Measurements from ENCODE around the gene LIPC. TPM values are rescaled to one million over a fixed set of nuclear protein-coding genes. Genes with fewer than 3 reads are reported as not detected.

LIPC gene
- total RNA-seq, 2 donors from 2014 or later: 1.0 to 3.2 TPM

DNA sequence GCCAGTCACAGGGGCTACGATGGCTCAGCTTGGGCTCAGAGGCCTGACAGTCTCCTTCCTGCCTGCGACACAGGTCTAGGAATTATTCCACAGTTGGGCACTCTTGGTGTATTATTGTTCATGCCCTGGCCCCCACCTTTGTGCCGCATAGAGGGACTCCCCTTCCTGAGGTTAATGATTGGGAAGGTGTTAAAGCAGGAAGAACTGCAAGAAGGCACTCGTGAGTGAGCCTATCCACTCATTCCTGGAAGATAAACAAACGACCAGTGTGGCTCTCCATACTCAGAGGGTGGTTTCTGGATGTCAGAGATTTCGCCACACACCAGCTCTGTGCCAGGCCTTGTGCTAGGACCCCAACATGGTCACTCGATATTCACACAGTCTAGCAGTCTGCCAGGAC is 12.3 kb downstream of the LIPC start:
- Mint-ChIP-seq H3K27ac (no peak overlapping the region), H3K4me3 (no peak overlapping the region), H3K27me3 (no peaks in the 10 kb centered on the region), H3K36me3 (ENCODE audit: low read depth) (no peaks in the 10 kb centered on the region), H3K4me1 (peaks cover 8% of the 10 kb centered on the region)
- no peaks in the 10 kb centered on the region for H3K9me3 ChIP-seq (ENCODE audit: control insufficient read depth, low read length, poor library complexity, severe bottlenecking)
- DNase-seq (no peak), ATAC-seq (no peak)

DNA sequence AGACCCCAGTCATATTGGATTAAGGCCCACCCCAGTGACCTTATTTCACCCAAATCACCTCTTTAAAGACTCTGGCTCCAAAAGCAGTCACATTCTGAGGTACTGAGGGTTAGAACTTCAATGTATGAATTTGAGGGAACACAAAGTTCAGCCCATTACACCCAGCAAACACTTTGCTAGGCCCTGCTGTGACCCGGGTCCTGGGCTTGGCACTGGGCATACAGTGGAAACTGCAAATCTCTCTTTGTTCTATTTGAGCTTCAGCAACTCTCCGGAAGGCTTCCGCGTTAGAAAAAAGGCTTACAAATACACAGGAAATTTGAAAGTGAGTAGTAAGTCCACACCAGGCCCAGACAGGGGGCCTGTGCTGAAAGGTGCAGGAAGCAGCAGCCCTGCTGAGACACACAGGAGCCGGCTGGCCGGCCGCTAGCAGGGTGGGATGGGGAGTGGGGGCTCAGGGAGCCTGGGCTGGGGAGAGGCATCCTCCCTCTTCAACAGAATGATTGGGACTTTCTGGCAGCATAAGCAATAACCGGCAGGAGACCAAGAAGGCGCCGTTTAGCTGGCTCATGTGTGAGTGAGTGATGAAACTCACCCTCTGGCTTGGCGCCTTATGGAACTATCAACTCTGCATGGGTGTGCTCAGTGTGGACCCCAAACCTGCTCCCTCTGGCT is 13.0 kb downstream of the LIPC start:
- Mint-ChIP-seq H3K27me3 (no peaks in the 10 kb centered on the region), H3K27ac (no peak overlapping the region), H3K36me3 (ENCODE audit: low read depth) (no peaks in the 10 kb centered on the region), H3K4me3 (no peak overlapping the region), H3K4me1 (peaks cover 5% of the 10 kb centered on the region)
- DNase-seq (no peak), ATAC-seq (no peak)
- H3K9me3 ChIP-seq (ENCODE audit: control insufficient read depth, low read length, poor library complexity, severe bottlenecking): no peaks in the 10 kb centered on the region

DNA sequence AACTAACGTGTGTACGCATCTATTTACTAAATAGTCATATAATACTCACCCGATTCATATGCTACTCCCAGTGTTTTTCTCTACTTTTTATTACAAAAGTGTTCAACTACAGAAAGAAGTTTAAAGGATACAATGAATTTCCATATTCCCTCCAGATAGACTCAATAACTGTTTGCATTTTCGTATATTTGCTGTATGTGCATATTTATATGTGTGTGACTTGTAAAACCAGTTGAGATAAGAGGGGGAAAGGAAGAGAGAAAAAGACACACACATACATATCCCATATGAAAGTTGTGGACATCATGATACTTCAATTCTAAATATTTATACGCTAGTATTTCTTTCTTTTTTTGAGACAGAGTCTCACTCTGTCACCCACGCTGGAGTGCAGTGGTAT is 14.1 kb downstream of the LIPC start:
- DNase-seq (no peak), ATAC-seq (no peak)
- Mint-ChIP-seq H3K4me3 (no peak overlapping the region), H3K36me3 (ENCODE audit: low read depth) (no peaks in the 10 kb centered on the region), H3K27ac (no peak overlapping the region), H3K27me3 (no peaks in the 10 kb centered on the region), H3K4me1 (peaks cover 5% of the 10 kb centered on the region)
- H3K9me3 ChIP-seq (ENCODE audit: control insufficient read depth, low read length, poor library complexity, severe bottlenecking): no peaks in the 10 kb centered on the region

DNA sequence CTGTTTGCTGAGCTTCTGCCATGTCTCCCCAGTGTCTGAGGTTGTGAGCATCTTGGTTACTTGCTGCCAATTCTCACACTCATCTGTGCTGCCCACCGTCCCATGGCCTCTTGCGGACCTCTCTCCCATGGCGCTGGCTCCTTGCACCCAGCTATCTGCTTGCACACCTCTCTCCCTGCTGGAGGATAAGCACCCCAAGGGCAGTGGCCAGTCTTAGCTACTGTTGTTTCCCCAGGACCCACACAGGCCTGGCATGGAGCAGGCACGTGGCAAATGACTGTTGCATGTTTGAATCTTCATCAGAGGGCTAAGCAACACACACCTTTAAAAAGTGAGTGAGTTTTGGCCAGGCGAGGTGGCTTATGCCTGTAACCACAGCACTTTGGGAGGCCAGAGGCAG is 14.7 kb downstream of the LIPC start:
- Mint-ChIP-seq H3K27ac (no peak overlapping the region), H3K27me3 (no peaks in the 10 kb centered on the region), H3K36me3 (ENCODE audit: low read depth) (no peaks in the 10 kb centered on the region), H3K4me1 (peaks cover 5% of the 10 kb centered on the region), H3K4me3 (no peak overlapping the region)
- DNase-seq (no peak), ATAC-seq (no peak)
- no peaks in the 10 kb centered on the region for H3K9me3 ChIP-seq (ENCODE audit: control insufficient read depth, low read length, poor library complexity, severe bottlenecking)

DNA sequence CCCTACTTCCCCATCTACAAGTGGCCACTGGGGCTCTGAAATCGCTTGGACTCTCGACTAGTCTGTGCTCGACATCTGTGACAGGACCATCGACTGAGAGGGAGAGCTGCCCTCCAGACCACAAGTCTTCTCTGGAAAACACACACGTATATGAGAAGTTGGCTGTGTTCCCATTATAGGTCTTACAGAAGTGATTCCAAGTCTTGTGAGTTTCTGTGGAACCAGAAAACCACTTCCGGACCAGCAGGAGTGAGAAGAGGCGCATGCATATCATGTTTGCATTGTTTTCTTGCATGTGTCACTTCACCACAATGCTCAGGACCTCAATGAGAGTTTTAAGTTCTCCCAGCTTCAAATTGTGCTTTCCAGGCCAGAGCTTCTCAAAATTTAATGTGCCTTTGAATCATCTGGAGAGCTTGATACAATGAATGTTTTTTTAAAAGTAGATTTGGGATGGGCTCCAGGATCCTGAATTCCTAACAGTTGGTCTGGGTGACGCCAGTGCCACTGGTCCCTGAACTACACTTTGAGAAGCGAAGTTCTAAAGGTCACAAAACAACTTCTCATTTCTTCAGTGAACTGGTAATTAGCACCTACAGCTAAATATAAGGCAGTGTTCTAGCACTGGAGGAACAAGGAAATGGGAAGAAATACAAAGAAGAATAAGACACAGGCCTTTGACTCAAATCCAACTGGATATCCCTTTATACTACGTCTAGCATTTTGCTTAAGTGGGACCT is 15.7 kb downstream of the LIPC start:
- Mint-ChIP-seq H3K27ac (no peak overlapping the region), H3K4me1 (peaks cover 3% of the 10 kb centered on the region), H3K27me3 (no peaks in the 10 kb centered on the region), H3K4me3 (no peak overlapping the region), H3K36me3 (ENCODE audit: low read depth) (no peaks in the 10 kb centered on the region)
- no peak for ATAC-seq
- no peak for DNase-seq
- no peaks in the 10 kb centered on the region for H3K9me3 ChIP-seq (ENCODE audit: control insufficient read depth, low read length, poor library complexity, severe bottlenecking)

DNA sequence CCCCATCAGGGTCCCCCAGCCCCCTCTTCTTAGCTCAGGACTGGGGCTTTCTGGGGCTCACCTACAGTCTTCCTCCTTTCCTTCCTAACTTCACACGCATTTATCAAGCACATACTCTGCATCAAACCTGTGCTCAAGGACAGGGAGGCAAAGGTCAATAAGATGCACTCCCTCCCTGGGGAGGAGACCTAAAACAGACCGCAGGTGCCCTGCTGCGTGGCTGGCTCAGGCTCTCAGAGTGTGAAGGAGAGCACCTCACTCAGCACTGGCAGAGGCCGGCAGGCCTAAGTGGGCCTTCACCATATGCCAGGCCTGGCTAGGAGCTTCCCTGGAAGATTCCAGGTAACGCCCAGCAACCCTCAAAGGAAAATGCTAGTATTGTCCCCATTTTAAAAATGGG is 16.5 kb downstream of the LIPC start:
- Mint-ChIP-seq H3K27ac (no peak overlapping the region), H3K27me3 (no peaks in the 10 kb centered on the region)
- no peak for ATAC-seq

DNA sequence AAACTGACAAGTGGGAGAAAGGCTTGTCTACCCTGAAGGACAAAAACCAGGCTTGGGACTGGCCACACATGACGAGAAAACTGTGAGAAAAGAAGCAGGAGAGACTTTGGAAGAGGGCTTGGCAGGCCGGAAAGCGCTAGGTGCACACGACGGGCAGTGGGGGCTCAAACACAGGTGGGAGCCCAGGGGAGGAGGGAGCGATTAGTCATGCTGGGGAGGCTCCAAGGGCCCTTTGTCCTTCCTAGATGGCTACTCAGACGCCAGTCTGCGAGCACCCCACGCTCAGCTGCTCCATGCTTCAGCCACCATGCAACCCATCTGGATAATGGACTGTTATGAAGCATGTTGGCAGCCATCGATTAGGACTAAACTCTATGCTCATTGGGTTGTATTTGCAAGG is 17.1 kb downstream of the LIPC start:
- no peak overlapping the region for H3K4me3 Mint-ChIP-seq
- H3K4me1 Mint-ChIP-seq: peaks cover 3% of the 10 kb centered on the region
- H3K27me3 Mint-ChIP-seq: no peaks in the 10 kb centered on the region
- no peaks in the 10 kb centered on the region for H3K36me3 Mint-ChIP-seq (ENCODE audit: low read depth)
- H3K9me3 ChIP-seq (ENCODE audit: control insufficient read depth, low read length, poor library complexity, severe bottlenecking): no peaks in the 10 kb centered on the region
- H3K27ac Mint-ChIP-seq: no peak overlapping the region
- DNase-seq: no peak
- no peak for ATAC-seq

More for the DNA sequence above, 16.5 kb downstream of the LIPC start:
- Mint-ChIP-seq H3K36me3 (ENCODE audit: low read depth) (no peaks in the 10 kb centered on the region), H3K4me3 (no peak overlapping the region), H3K4me1 (peaks cover 3% of the 10 kb centered on the region)
- no peak for DNase-seq
- H3K9me3 ChIP-seq (ENCODE audit: control insufficient read depth, low read length, poor library complexity, severe bottlenecking): no peaks in the 10 kb centered on the region

DNA sequence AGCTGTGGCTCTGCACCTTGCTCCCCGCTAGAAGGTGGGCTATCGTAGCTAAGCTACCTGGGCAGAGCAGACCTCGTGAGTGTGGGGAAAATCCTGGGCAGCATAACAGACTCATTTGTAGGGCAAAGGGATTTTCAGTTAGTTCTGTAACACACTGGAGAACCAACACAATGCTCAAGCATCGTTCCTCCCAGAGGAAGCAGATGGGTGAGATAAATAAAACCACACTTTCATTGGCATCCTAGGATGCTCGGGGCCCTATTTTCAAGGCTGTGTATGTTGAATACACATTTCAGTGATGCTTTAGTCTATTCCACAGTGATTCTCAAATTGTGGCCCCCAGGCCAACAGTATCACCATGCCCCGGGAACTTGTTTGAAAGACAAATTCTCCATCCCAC is 20.0 kb downstream of the LIPC start:
- Mint-ChIP-seq H3K4me3 (no peak overlapping the region), H3K36me3 (ENCODE audit: low read depth) (no peaks in the 10 kb centered on the region), H3K4me1 (peaks cover 3% of the 10 kb centered on the region), H3K27me3 (no peaks in the 10 kb centered on the region), H3K27ac (no peak overlapping the region)
- no peak for ATAC-seq
- no peaks in the 10 kb centered on the region for H3K9me3 ChIP-seq (ENCODE audit: control insufficient read depth, low read length, poor library complexity, severe bottlenecking)
- no peak for DNase-seq

DNA sequence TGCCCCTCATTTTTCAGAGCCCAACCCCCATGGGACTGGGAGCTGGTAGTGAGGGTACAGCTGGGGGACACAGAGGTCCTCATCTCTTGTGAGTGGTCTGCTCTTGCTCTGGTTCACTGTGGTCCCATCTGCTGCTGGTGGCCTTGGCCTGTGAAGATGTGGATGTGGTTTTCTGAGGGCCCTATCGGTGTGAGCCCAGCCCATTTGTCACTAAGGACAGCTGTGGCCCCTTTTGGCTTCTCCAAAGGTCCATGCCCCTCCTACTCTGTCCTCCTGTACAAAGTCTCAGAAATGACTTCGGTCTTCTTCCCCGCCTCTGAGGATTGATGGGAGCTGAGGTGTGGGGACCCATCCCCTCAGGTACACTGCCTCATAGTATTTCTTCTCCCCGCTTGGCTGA is 21.0 kb downstream of the LIPC start:
- H3K9me3 ChIP-seq (ENCODE audit: control insufficient read depth, low read length, poor library complexity, severe bottlenecking): no peaks in the 10 kb centered on the region
- ATAC-seq: no peak
- Mint-ChIP-seq H3K36me3 (ENCODE audit: low read depth) (no peaks in the 10 kb centered on the region), H3K4me3 (no peak overlapping the region), H3K27ac (no peak overlapping the region), H3K4me1 (peaks cover 9% of the 10 kb centered on the region), H3K27me3 (no peaks in the 10 kb centered on the region)
- DNase-seq: no peak

DNA sequence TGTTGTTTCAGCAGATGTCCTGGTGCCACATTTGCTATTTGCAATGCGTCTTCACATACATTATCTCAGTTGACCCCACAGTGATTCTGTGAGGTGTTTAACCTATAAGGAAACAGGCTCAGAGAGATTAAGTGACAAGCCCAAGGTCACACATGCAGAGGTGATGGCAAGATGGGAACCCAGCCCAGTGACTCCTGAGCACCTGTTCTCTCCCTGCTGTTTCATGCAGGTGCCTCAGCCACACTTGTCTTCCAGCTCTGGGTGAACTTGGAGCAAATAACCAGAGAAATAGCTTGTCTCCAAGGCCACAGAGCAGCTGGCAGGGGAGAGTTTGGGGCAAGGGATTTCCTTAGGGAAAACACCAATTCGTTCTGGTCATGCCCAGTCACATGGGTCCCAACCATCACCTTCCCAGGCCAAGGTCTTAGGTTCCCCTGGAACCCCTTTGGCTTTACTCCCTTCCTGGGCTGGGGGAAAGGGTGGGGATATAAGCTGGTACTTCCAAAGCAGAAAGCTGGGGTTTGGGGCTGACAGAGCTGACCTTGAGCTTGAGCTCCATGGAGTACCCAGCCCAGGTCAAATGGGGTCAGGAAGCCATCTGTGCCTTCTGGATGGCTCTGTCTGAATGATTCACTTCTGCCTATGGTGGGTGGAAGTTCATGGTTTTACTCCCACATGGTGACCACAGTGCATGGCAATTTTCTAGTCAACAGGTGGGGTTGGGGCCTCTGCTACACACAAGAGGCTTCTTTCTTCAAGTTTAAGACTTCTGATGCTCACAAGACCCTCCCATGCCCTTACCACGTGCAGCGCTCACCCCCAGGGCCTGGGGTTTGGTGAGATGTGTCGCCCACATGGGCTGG is 22.4 kb downstream of the LIPC start:
- ATAC-seq (no peak), DNase-seq (no peak)
- Mint-ChIP-seq H3K4me3 (no peak overlapping the region), H3K4me1 (peaks cover 16% of the 10 kb centered on the region), H3K27ac (no peak overlapping the region), H3K27me3 (no peaks in the 10 kb centered on the region), H3K36me3 (ENCODE audit: low read depth) (no peaks in the 10 kb centered on the region)
- no peaks in the 10 kb centered on the region for H3K9me3 ChIP-seq (ENCODE audit: control insufficient read depth, low read length, poor library complexity, severe bottlenecking)

DNA sequence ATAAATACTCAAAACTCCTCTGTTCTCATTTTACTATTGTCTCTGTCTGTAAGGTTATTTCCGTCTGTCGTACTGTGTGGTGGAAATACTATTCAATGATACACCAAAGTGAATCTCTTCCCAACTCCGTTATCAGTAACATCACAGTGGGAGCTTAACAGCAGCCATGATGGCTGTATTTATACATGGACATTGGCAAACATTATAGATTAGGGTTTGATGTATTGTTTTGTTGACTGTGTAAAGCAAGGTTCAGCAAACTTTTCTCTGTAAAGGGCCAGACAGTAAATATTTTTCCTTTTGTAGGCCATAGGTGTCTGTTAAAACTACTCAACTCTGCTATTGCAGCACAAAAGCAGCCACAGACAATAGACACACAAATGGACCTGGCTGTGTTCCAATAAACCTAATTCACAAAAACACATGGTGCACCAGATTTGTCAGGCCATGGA is 23.2 kb downstream of the LIPC start:
- no peak for ATAC-seq
- H3K27ac Mint-ChIP-seq: no peak overlapping the region
- DNase-seq: no peak
- no peak overlapping the region for H3K4me3 Mint-ChIP-seq
- H3K27me3 Mint-ChIP-seq: no peaks in the 10 kb centered on the region
- H3K4me1 Mint-ChIP-seq: peaks cover 18% of the 10 kb centered on the region
- H3K9me3 ChIP-seq (ENCODE audit: control insufficient read depth, low read length, poor library complexity, severe bottlenecking): peaks cover 2% of the 10 kb centered on the region
- no peaks in the 10 kb centered on the region for H3K36me3 Mint-ChIP-seq (ENCODE audit: low read depth)

DNA sequence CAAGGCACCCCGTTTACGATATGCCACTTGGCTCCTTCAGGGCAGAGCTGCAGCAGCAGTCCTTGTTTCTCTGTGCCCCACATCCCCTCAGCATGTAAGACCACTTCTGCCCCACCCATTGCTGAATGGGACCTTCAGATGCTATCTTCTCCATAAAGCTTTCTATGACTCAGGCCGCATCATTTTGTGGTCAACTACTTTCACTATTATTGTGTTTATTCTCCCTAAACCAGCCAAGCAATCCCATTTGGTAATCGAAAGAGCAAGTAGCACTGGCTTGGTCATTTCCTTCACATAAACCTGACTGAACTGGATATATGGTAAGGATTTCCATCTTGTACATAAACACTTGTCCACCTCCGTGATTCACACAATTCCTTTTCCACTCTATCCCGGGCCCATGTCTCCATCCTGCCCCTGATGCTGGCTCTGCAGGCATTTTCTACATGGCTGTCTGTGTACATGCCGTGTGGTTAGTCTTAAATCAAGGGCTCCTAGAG is 25.7 kb downstream of the LIPC start:
- Mint-ChIP-seq H3K27ac (peak overlapping the region; percentile 10), H3K36me3 (ENCODE audit: low read depth) (no peaks in the 10 kb centered on the region), H3K4me3 (peak overlapping the region; percentile 66), H3K4me1 (peaks cover 26% of the 10 kb centered on the region), H3K27me3 (no peaks in the 10 kb centered on the region)
- no peak for DNase-seq
- H3K9me3 ChIP-seq (ENCODE audit: control insufficient read depth, low read length, poor library complexity, severe bottlenecking): peaks cover 2% of the 10 kb centered on the region
- ATAC-seq: no peak

DNA sequence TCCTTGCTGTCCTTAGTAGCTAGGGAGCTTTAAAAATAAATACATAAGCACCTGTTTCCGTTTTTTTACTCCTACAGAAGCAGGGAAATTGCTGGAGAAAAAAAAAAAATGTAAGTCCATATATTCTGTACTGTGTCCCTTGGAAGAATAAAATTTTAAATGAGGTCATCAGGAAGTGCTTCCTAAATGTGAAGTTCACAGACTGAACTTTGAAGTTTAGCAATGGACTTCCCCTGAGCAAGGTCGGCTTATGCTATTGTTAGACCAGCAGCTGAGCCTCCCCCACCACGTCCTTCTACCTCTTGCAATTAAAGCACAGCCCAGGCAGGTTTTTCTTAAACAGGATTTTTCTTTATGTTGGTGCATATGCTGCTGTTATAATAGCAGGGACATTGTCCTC is 26.3 kb downstream of the LIPC start:
- Mint-ChIP-seq H3K27me3 (no peaks in the 10 kb centered on the region), H3K27ac (peak overlapping the region; percentile 10), H3K36me3 (ENCODE audit: low read depth) (no peaks in the 10 kb centered on the region), H3K4me1 (peaks cover 26% of the 10 kb centered on the region), H3K4me3 (no peak overlapping the region)
- ATAC-seq (no peak), DNase-seq (no peak)
- H3K9me3 ChIP-seq (ENCODE audit: control insufficient read depth, low read length, poor library complexity, severe bottlenecking): peaks cover 2% of the 10 kb centered on the region
